Amniotic stem cell (primary cell): ENCODE data around the gene RBM19.
A peak's percentile ranks its signal among the peaks of the same experiment; 100 is the strongest.

Experiments used
- DNase-seq: peaks from one replicate; lab custom pipeline; 2025; lab: John Stamatoyannopoulos, UW

RBM19 gene

GRCh38 chr12:113932381-113933196 lies 33.5 kb downstream of the RBM19 start:
- no peak for DNase-seq

- DNase-seq = no peak
Observed at GRCh38 chr12:113931517-113931916, 34.6 kb downstream of the RBM19 start.

GRCh38 chr12:113930249-113930648 lies 35.9 kb downstream of the RBM19 start:
- no peak for DNase-seq

- DNase-seq = no peak
Observed at GRCh38 chr12:113929312-113929989, 36.7 kb downstream of the RBM19 start.

- DNase-seq = no peak
Observed at GRCh38 chr12:113926788-113927187, 39.3 kb downstream of the RBM19 start.

- DNase-seq = no peak
Observed at GRCh38 chr12:113924341-113924740, 41.8 kb downstream of the RBM19 start.

- no peak for DNase-seq
Observed at GRCh38 chr12:113923251-113923650, 42.9 kb downstream of the RBM19 start.

- DNase-seq = no peak
Observed at GRCh38 chr12:113921430-113921829, 44.7 kb downstream of the RBM19 start.

GRCh38 chr12:113919791-113920190 lies 46.3 kb downstream of the RBM19 start:
- DNase-seq = no peak

- DNase-seq = no peak
Observed at GRCh38 chr12:113918306-113918705, 47.8 kb downstream of the RBM19 start.

- DNase-seq = no peak
Observed at GRCh38 chr12:113917393-113917792, 48.7 kb downstream of the RBM19 start.

GRCh38 chr12:113914806-113915205 lies 51.3 kb downstream of the RBM19 start:
- no peak for DNase-seq

- DNase-seq = no peak
Observed at GRCh38 chr12:113914176-113914575, 51.9 kb downstream of the RBM19 start.

GRCh38 chr12:113912760-113913329 lies 53.3 kb downstream of the RBM19 start:
- peak; percentile 37 for DNase-seq

GRCh38 chr12:113911971-113912759 lies 54.0 kb downstream of the RBM19 start:
- no peak for DNase-seq

GRCh38 chr12:113910751-113911272 lies 55.3 kb downstream of the RBM19 start:
- DNase-seq = no peak

GRCh38 chr12:113909776-113910420 lies 56.2 kb downstream of the RBM19 start:
- DNase-seq = no peak

GRCh38 chr12:113908584-113909100 lies 57.5 kb downstream of the RBM19 start:
- DNase-seq = no peak

- DNase-seq = no peak
Observed at GRCh38 chr12:113907446-113908180, 58.5 kb downstream of the RBM19 start.

- no peak for DNase-seq
Observed at GRCh38 chr12:113906411-113907200, 59.5 kb downstream of the RBM19 start.
